LHCN-M2 (cell line): ENCODE data around the gene MEAF6. TPM values are rescaled to one million over a fixed set of nuclear protein-coding genes. Genes with fewer than 3 reads are reported as not detected.

Experiments
- DNase-seq: peaks from one replicate; pipeline ENCODE4 v3.0.0-alpha.2; 2012; ENCODE audit warnings: low read depth
- total RNA-seq: library from RNA; depleted of rRNA; stranded (reverse); fragments of >200 nt; gene quantifications from 2 replicates; pipeline ENCODE4 v1.2.3, GENCODE V29; 2014

MEAF6 gene
- total RNA-seq, 1 experiment from 2014 or later = 90.1 TPM

DNA sequence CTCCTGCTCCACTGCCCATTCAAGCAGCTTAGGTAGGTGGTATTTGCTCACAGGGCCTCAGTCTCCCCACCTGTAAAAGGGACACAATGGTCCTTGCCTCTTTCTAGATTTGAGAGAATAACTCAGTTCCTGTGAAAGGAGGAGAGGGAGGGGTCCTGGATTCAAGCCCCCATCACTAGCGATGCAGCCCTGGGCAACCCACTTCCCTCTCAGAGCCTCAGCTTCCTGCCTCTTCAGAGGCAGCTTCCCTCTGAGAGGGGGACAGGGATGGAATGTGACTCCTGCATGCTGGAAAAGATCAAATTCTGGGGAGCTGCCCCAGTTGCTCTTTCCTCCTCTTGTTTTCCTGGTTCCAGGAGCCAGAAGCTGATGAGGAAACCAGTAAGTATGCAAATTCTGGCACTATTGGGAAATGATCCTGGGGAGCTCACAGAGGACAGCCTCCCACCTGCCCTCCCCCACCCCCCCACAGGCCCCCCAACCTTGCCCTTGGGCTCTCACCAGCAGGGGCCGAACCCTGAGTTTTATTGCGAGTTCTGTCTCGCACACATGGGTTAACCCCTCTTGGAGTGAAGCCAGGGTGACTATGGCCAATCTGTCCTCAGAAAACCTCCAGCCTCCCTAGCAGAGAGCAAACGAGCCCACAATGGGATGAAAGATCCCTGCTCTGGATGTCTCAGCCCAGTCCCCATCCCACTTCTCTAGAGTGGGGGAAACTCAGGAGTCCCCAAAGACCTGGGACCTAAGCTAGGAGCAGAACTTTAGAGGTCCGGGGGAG lies 28.5 kb downstream of the MEAF6 start:
- DNase-seq = peak; percentile 28

DNA sequence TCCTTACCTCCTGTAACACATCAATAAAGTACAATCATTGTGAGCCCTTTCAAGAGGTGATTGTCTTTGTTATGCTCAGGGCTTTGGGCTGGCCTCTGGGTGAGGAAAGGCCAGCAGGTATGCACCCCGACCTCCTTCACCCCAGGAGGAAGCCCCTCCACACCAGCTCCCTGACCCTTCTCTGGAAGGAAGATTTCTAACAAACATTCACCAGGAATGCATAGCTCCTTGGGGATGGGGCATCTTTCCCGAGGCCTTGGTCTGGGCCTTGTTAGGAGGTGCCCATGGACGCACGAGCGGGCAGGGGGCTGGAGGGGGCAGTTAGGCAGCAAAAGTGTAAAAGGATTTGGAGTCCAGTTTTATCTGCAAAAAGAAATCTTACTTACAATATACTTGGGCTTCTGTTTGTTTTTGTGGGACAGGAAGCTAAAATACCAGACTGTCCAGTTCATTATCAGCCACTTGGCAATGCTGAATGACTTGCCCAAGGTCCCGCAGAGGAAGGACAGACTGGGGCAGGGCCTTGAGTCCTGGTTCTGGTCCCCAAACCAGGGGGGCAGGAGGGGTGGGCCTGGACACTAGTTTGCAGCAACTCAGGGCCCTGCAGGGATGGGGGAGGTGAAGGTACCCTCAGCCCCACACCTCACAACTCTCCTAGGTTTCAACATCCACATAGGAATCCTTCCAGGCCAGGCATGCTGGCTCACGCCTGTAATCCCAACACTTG lies 30.1 kb downstream of the MEAF6 start:
- DNase-seq = no peak

DNA sequence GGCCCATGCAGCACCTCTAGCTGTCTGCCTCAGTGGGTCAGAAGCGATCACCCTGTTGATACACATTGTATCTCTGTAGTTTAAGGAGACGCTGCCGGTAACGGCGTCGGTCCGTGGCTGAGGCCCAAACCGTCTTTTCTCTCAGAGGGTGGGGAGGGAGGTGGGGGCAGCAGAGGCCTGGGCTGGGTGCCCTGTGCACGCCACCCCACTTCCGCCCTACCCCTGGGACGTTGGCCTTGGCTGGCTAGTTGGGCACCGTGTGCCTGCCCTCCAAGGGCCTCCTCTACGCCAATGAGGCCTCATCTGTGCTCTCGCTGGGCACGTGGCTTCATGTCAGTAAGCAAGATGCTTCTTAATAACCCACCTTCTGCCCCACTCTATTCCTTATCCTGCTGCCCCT lies 30.8 kb downstream of the MEAF6 start:
- no peak for DNase-seq

DNA sequence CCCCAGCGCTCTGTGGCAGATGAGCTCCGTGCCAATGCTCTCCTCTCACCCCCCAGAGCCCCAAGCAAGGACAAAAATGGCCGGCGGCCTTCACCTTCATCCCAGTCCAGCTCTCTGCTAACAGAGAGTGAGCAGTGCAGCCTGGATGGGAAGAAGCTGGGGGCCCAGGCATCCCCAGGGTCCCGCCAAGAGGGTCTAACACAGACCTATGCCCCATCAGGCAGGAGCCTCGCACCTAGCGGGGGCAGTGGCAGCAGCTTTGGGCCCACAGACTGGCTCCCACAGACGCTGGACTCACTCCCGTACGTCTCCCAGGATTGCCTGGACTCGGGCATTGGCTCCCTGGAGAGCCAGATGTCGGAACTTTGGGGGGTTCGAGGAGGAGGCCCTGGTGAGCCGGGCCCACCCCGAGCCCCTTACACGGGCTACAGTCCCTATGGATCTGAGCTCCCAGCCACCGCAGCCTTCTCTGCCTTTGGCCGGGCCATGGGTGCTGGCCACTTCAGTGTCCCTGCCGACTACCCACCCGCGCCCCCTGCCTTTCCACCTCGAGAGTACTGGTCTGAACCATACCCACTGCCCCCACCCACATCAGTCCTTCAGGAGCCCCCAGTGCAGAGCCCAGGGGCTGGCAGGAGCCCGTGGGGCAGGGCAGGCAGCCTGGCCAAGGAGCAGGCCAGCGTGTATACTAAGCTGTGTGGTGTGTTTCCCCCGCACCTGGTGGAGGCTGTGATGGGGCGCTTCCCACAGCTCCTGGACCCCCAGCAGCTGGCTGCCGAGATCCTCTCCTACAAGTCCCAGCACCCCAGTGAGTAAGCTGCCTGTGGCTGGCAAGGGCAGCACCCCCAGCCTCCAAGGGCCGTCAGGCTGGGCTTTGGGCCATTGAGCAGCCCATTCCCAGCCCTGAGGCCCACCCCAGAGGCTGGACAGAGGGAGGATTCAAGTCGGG lies 31.5 kb downstream of the MEAF6 start:
- no peak for DNase-seq

DNA sequence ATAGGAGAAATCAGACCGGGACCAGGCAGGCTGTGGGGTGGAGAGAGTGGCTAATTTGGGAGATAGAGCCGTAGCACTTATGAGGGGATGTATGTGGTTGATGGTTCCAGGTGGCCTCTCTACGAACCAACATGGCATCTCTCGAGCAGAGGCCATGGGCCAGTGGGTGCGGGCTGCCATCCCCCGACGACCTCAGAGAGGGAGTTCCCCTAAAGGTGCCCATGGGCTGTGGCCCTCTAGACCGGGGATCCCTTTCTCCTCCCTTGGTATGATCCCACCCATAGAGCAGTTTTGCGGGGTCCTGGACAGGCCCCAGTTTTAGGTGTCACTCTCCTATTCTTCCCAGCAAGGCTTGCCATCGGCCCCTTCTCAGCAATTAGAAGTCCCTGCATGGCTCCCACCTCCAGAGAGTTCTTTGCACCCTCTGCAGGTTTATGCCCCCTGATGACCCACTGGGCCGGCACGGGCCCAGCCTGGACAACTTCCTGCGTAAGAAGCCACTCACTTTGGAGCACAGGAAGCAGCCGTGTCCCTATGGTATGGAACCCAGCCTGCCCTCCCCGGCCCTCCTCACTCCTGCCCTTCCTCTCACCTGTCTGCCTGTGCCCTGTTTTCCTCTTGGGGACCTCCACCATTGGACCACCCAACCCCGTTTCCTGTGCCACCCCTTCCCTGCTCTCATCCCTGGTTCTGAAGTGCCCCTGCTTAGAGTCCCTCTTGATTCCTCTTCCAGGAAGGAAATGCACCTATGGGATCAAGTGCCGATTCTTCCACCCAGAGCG lies 32.4 kb downstream of the MEAF6 start:
- no peak for DNase-seq

DNA sequence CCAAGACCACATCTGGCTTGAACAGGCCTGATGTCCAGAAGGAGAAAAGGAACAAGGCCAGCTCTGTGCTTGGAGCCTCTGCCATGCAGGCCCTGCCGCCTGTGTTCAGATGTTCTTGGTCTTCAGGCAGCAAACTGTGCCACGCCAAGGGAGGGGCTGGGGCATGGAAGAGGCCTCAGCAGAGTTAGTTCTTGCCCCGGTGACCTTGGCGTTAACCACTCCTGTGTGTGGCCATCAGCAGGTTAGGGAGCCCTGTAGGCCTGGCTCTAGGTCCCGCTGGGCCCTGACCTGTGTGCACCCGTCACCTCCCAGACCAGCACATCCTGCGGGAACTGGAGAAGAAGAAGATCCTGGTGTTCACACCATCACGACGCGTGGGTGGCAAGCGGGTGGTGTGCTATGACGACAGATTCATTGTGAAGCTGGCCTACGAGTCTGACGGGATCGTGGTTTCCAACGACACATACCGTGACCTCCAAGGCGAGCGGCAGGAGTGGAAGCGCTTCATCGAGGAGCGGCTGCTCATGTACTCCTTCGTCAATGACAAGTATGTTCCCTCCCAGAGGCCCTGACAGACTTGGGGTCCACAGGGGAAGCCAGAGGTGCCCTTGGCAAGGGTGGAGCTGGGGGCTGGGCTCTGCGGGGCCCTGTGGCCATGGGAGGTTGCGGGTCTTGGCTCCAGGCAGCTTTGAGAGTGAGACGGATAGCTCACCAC lies 33.1 kb downstream of the MEAF6 start:
- DNase-seq = no peak

DNA sequence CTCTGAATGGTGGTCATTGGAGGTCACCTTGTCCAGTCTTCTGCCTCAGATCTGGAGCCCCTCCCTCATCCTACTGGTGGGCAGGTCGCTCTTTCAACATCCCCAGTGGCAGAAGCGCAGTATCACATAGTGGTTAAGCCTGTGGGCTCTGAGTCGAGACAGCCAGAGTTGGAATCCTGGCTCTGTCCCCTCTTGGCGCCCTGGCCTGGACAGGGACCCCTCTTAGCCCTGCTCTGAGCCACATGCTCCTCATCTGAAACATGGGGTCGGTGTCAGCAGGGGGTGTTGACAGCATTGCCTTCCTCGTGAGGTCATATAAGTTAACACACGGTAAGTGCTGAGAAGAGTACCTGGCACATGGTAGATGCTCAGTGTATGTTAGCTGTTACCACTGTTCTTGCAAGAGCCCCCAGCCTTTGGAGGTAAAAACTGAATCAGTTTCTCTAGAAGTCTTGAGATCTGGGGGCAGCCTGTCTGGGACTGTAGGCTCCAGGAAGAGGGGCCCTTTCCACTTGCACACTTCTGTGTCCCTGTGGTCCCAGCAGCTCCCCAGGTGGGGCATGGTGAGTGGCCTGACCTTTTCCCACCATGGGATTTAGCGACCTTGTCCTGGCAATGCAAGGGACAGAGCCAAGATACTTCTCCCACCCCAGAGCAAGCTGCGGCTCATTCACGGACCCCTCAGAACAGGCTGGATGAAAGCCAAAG lies 33.8 kb downstream of the MEAF6 start:
- no peak for DNase-seq

DNA sequence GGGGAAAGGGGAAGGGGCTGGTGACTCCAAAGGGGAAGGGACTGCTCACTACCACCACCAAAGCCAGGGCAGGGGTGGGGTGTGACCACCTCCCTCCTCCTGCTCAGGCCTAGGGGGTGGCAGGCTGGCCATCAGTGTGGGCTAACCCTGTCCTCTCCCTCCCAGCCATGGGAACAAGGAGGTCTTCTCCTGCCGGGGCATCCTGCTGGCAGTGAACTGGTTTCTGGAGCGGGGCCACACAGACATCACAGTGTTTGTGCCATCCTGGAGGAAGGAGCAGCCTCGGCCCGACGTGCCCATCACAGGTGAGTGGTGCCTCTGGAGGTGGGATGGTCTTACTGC lies 34.5 kb downstream of the MEAF6 start:
- DNase-seq = no peak

DNA sequence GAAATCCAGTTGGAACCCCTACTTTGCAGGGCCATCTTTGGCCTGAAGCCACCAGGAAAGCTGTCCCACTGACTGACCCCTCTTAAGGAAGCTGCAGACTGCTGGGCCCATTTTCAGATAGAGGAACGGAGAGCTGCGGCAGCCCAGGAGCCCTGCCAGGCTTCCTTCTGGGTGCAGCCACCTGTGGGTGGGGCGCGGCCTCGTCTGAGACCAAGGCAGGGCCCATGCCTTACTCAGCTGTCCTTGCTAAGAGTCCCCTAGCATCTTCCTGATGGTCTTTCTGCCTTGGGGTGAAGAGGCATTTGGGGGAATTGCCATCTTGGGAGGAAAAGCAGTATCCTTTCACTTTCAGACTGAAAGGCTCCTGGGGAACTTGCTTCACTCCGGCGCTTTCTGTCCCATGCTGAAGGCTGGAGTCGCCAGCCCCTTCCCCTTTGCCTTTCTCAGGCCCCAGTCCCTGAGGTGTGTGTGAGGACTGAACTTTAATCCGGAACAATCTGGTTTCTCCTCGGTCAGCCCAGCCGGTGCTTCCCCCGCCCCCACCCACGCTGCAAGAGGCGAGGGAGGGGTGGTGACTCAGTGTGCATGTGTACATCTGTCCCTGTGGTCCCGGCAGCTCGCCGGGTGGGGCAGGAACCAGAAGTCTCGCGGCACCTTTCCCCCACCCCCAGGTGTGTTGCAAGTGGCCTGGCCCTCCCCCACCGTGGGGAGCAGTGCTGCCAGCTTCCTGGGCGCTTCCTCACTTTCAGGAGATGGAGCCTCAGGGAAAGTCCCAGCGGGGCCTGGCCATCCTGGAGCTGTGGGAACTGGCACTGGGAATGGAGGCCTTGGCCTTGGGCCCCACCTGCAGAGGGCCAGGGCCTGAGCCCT lies 35.1 kb downstream of the MEAF6 start:
- DNase-seq = peak; percentile 89

DNA sequence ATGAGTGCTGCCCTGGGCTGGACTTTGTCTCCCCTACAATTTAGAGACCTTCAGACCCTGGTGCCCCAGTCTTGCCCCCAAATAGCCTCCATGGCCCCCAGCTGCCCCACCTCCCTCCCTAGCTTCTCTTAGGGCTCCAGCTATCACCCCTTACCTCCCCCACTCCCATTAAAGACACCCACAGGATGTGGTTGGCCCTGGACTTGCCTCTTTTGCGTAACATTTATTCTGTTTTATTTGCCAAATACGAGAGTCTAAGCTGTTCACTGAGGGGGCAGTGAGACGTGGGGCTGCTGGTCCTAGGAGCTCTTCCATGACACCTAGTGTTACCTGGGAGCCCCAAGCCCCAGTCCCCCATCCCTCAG lies 35.7 kb downstream of the MEAF6 start:
- DNase-seq = peak; percentile 52

DNA sequence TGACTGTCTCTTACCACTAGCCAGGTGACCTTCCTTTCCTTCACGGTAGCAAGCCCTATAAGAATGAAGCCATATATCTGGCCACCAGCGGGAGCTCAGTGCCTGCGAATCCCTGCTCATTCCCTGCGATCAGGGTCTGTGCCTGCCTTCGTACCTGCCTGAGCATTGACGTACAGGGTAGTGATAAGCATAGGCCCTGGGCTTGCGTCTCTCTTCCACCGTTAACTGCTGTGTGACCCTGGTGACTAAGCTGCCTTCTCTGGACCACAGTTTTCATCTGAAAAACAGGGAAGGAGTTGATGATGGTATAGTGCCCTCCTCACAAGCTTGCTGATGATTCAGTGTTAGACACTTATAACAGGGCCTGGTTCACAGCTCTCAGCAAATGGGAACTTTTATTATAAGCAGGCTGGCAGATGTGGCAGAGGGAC lies 36.1 kb downstream of the MEAF6 start:
- DNase-seq = peak; percentile 76

DNA sequence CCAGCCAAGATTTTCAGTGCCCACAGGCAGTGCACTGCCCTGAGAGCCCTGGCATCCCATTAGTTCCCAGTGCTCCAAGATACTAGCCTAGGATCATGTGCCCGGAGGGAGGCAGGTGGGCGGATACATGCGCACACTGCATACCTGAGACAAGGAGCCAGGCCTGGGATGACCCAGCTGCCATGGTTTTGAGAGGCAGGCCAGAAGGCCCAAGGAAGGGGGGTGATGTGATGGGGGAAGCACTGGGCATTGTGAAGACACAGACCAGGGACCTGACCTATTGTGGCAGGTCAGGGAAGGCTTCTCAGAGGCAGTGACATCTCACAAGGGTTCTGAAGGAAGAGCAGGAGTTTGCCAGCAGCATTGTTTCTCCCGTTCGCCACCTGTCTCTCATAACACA lies 36.6 kb downstream of the MEAF6 start:
- no peak for DNase-seq

DNA sequence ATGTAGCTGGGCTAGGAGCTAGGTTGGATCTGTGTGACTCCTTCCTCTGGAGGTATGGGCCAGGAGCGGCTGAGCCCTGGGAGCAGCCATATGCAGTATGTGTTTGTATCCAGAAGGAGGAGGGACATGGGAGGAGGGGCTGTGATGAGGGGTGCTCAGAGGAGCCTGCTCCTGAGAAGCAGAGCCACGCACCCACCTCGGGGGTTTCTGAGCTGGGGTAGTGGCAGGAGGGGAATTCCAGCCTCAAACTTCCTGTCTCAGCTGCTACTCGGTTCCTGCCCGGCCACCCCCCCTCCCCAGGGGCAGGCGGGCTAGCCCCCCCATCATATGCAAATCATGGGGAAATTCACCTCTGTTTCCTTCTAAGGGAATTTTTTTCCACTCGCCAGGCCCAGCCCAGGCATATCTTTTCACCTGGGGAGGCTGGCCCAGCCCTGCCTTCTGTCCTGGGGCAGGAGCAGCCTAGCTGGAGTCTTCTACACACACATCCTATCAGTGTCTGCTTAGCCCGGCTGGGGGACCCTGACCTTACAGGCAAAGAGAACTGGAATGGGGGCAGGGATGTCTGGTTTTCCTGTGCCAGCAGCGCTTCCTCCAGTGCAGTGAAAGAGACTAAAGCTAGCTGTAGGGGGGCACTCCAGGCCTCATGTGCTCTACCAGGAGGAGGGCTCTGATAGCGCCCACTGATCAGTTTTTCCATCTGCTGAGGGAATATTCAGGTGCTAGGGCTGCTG lies 37.2 kb downstream of the MEAF6 start:
- no peak for DNase-seq

DNA sequence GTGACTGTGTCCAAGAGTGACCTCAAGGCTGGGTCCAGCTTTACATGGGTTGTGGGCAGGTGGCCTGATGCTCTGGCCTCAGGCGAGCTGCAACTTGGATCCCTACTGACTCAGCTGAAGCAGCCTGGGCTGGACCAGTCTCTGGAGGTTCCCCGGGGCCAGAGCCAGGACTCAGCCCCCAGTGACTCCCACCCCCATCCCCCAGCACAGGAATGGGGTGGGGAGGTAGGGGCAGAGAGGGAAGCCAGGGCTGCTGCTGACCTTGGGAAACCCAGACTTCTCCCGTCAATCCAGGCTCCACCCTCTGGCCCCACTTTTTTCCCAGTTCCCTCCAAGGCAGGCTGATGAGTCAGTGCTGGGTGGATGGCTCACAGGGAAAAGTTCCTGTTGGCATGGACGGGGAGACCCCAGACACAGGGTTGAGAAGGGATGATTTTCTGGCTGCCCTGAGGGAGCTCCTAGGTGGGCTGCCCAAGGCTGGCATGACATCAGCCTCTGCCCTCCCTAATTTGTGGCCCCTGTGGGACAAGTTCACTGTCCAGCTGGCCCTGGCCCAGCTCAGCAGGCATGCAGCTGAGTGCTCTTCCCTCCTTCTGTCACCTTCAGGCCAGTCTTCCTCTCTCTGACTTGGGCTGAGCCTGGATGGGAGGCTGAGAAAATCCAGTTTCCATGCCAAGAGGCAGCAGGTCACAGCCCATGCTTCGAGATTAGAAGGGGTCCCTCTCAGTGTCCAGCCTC lies 37.9 kb downstream of the MEAF6 start:
- peak; percentile 85 for DNase-seq

DNA sequence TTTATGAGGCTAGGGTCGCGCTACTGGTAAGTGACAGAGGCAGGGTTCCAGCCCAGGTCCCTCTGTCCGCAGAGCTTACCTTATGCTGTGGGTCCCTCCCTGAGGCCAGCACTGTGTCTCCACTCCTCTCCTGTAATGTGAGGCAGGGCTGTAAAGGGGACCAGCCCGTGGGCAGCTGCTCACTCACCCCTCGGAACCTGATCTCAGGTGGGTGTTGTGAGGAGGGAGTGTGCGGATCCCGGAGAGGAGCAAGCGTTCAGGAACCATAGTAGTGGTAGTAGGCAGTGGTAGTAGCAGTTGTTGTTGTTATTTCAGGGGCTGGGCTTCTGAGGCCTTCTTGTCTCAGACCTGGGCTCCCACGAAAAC lies 38.5 kb downstream of the MEAF6 start:
- DNase-seq = no peak

DNA sequence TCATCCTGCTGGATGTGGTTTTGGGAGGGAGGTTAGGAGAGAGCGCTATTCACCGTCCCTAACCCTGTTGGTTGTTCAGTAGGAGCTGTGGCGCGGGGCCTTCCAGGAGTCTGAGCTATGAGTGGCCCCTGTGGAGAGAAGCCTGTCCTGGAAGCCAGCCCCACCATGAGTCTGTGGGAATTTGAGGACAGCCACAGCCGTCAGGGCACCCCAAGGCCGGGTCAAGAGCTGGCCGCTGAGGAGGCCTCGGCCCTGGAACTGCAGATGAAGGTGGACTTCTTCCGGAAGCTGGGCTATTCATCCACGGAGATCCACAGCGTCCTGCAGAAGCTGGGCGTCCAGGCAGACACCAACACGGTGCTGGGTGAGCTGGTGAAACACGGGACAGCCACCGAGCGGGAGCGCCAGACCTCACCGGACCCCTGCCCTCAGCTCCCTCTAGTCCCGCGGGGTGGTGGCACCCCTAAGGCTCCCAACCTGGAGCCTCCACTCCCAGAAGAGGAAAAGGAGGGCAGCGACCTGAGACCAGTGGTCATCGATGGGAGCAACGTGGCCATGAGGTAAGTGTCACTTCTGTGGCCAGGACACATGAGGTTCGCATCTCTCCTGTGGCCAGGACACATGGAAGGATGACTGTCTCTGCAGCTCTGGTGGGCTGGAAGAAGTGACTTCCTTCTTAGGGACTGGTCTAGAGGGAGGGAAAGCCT lies 39.0 kb downstream of the MEAF6 start:
- DNase-seq = no peak
